GM12801 (cell line): ENCODE measurements around the gene SLC26A1.

Experiments used
- TF ChIP-seq, protein P1 (sequence below): IDR thresholded peaks from one replicate; pipeline ENCODE4 v1.5.1; 2011; ENCODE audit warnings: control low read depth; ENCODE audit not compliant: insufficient read length; ENCODE audit errors: extremely low read depth

SLC26A1 gene

DNA sequence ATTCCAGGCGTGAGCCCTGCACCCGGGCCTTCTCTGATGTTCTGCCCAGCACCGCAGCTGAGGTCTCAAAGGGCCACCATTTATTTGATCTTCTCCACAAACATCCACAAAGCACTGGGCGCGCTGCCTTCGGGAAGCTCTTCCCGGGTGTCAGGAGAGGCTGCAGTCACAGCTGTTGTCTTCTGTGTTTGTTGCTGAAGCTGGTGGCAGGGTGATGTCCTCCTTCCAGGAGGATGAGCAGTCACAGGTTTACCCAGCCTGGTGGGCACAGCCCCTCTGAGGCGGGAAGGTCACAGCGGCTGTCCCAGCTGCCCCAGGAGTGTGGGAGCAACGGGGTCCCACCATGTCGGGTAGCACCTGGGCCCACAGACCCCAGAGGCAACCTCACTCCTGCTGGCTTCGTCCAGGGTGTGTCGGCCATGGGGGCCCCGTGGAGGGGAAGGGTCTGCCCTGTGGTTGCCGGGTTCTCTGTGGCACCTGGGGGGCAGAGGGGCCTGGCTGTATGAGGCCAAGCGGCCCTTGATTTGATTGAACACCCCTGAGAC lies 45.8 kb upstream of the SLC26A1 start:
- TF ChIP-seq, protein P1, sequence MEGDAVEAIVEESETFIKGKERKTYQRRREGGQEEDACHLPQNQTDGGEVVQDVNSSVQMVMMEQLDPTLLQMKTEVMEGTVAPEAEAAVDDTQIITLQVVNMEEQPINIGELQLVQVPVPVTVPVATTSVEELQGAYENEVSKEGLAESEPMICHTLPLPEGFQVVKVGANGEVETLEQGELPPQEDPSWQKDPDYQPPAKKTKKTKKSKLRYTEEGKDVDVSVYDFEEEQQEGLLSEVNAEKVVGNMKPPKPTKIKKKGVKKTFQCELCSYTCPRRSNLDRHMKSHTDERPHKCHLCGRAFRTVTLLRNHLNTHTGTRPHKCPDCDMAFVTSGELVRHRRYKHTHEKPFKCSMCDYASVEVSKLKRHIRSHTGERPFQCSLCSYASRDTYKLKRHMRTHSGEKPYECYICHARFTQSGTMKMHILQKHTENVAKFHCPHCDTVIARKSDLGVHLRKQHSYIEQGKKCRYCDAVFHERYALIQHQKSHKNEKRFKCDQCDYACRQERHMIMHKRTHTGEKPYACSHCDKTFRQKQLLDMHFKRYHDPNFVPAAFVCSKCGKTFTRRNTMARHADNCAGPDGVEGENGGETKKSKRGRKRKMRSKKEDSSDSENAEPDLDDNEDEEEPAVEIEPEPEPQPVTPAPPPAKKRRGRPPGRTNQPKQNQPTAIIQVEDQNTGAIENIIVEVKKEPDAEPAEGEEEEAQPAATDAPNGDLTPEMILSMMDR = no peak

DNA sequence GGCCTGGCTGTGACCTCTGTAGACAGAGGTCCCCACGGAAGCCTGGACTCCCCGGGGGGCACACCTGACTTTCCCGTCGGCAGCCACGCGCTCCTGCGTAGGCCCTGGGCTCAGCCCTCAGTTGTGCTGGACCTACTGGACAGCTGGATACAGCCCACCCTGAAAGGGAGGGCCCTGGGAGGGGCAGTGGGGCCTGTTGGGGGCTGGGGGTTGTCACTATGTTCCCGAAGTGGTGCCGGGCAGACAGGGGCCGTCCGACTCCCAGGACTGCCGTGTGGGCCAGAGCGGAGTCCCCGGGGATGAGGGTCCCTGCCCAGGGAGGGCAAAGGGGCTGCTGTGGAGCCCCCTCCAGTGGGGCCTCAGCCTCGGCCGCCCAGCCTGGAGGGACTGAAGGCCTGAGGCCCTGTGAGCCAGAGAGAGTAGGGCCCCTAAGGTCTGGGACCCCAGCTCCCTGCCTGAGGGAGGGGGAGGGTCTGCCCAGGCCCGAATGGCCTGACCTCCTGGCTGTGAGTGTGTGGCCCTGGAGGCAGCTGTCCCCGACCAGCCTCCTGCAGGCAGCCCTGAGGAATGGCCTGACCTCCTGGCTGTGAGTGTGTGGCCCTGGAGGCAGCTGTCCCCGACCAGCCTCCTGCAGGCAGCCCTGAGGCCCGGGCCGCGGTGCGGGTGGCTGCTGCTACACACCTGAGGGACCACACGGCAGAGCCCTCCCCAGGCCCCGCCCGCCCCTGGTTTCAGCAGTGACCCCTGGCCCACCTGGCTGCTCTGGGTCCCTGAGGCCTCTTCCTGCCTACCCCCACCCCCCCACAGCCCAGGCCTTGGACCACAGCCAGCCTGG lies 44.0 kb upstream of the SLC26A1 start:
- TF ChIP-seq, protein P1 = no peak

DNA sequence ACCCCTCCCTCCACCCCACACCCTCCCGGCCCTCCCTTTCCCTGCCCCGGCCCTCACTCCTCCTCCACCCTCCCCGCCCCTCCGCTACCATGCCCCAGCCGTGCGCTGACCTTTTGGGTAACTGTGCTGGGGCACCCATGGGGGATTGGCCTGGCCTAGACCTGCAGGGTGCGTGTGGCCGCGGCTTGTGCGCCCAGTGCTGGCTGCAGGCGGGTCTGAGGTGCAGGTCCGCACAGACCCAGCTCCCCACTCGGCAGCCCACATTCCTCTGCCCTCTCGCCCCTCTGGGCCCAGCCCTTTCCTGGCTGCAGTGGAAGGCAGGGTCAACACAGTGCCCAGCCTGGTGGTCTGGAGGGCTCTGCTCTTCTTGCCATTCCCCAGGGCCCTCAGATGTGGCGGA lies 42.9 kb upstream of the SLC26A1 start:
- TF ChIP-seq, protein P1 = no peak

DNA sequence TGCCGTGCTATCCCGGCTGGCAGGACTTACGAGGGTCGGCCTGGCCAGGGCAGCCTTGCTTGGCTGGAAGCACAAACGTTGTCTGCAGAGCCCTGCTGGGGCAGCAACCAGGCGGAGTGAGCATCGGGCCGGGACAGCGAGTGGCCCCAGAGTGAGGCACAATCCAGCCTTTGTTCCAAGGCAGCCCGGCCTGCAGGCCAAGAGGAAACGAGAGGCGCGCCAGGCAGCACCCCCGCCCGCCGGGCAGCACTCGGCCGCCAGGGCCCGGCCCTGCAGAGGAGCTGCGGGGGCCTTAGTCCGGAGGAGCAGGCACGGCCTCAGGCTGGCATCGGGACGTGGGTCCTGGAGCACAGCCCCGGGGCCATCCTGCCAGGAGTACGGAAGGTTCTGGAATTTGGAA lies 42.3 kb upstream of the SLC26A1 start:
- TF ChIP-seq, protein P1 = no peak

DNA sequence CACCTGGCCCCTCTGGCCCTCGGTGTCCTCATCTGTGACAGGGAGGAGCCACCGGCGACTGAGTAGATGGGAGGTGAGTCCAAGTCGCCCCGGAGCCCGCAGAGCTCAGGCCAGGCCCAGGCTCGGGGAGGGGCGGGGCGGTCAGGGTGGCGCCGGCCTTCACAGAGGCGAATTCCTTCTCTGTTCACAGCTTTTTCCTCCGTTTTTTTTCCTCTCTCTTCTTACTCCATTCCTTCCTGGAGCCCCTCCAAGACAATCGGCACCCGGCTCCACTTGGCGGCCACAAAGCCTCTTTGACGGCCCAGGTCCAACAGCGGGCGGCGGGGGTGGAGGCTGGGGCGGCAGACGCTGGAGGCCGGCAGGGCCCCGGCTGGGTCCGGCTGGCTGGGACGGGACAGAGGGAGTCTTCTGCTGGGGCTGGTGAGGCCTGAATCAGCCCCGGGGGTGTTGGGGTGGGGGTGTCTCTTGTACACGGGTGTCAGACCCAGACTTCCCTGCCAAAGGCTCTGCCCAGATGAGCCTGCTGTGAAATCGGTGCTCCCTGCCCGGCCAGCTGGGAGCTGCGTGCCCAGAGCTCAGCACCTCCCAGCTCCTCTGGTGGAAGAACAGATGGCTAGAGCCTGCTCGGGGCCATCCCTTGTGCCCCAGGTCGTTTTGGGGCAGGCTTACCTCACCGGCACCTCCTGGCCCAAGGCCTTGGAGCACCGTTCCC lies 40.8 kb upstream of the SLC26A1 start:
- TF ChIP-seq, protein P1 = no peak

DNA sequence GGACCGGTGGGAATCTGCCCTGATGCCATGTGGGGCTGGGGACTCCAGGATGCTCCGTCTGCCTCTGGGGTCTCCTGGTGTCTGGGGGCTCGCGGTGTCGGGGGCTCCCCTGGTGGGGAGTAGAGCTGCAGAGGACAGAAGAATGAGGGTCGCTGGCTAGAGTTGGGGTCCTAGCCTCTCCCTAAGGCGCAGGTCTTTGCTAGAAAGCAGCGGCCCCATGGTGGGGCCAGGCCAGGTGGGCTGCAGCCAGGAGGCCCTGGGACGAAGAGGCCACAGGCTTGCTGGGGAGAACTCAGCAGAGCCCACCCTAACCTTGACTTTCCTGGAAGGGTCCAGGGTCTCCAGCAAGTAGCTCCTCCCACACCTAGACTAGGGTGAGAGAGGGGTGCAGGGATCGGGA lies 39.7 kb upstream of the SLC26A1 start:
- TF ChIP-seq, protein P1 = no peak

DNA sequence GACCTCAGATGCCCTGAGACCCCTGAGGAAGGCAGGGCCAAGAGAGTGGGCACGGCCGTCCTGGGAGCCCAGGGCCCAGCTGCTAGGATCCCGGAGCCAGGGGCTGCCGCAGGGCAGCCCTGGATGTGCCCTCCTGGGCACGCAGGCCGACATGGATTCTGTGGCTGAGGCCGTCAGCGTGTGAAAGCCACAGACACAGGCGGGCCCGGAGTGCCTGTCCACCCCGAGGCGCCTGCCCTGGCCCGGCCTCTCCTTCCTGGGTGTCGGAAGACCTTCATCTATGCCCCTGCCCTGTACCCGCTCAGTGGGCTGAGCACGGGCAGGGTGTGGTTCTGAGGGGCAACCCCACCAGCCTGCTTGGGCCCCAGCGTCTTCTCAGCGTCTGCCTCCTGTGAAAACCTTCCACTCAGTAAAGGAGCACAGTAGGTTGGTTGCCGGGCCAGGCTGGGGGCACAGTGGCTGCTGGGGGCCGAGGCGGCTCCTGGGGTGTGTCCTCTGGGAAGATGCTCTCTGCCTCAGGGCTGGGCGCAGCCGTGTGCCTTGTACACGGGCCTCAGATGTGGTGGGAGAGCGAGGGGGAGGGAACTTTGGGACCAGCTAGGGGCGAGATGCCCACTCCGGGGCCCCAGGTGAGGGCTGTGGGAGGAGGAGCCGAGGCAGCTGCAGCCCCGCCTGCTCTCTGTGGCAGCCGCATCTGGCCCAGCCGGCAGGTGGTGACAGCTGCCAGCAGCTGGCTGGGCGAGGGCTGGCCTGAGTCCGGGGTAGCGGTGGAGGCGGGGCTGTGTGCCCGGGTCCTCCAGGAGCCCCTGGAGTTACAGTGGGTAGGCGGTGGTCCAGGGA lies 39.0 kb upstream of the SLC26A1 start:
- TF ChIP-seq, protein P1 = no peak
